H1 (cell line): Measurements from ENCODE around the gene CILP. TPM values are rescaled to one million over a fixed set of nuclear protein-coding genes. Genes with fewer than 3 reads are reported as not detected.

Experiments used
- CHD7 ChIP-seq: fragments of 300-600 bp; sonication (generic); IDR thresholded peaks from 2 replicates; pipeline ENCODE4 v1.7.1; 2012; ENCODE audit warnings: low read length, moderate library complexity, mild to moderate bottlenecking, inconsistent platforms; ENCODE audit not compliant: insufficient replicate concordance
- polyA plus RNA-seq, 7 experiments: library from polyadenylated mRNA; depleted of rRNA in 3 of 7; stranded (reverse) in 5 of 7; unstranded in 2 of 7; fragments of >200 nt in 5 of 7; fragments of 200-250 nt in 2 of 7; gene quantifications; 1 replicate in 5 of 7; 2 replicates in 1 of 7; 4 replicates in 1 of 7; pipeline versions ENCODE4 v1.2.1 to v1.2.3, GENCODE V29; 2011 to 2013; ENCODE audit warnings: missing spikeins in 2 of 7, mixed read lengths in 2 of 7
- total RNA-seq: library from RNA; stranded (reverse); fragmentation: NEBNext Ultra II Directional; extraction: Animal tissue kit (Norgen Biotek cat#: 25700); gene quantifications from 2 replicates; pipeline ENCODE4 v1.2.1, GENCODE V29; 2021

The CILP gene
- total and polyA plus RNA-seq, 2 of the 8 experiments (the other 6 are each of a cell fraction or from before 2014, with no cell fraction given) = 0.02 TPM; not detected in 1

GRCh38 chr15:65192016-65192415 lies 19.3 kb downstream of the CILP start (continued):
- TF ChIP-seq CHD7 = no peak
- TF ChIP-seq, all 59 proteins: peak for 0
